ENCODE measurements around the gene CNTNAP3B. TPM values are rescaled to one million over a fixed set of nuclear protein-coding genes. Genes with fewer than 3 reads are reported as not detected.
"Not testable (repeated sequence)": the region's sequence is repeated elsewhere in the genome, so short reads cannot be mapped to it uniquely, and the experiment has no call there.

CNTNAP3B gene
- total RNA-seq, 2 experiments from 2014 or later = not detected

GRCh38 chr9:42044422-42045010 lies 84.7 kb downstream of the CNTNAP3B start:
- H3K27ac Mint-ChIP-seq; ATAC-seq; CTCF ChIA-PET; DNase-seq; H3K4me1 Mint-ChIP-seq; H3K4me3 Mint-ChIP-seq; H3K27me3 Mint-ChIP-seq; H3K9me3 Mint-ChIP-seq (ENCODE audit: low read depth); H3K36me3 Mint-ChIP-seq: not testable (repeated sequence)

GRCh38 chr9:42033541-42033940 lies 95.7 kb downstream of the CNTNAP3B start:
- H3K4me1 Mint-ChIP-seq, H3K27ac Mint-ChIP-seq: not testable (repeated sequence)

DNA sequence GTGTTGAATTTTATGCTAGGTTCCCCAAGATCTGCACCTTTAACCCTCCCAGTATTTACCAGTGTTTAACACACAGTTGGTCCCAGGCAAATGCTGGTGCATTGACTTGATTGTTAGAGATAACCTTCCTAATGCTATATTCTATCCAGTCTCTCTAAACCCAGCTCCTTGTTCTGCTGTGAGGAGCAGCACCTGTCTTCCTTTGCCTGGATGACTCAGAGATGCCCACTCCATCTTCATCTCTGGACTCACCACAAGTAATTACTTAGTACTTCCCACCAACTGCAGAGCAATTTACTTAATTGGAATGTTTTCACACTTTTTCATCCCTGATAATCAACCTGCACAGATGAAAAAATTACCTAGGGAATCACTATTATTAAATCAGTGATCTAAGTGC lies 108.6 kb downstream of the CNTNAP3B start:
- ATAC-seq; H3K4me3 Mint-ChIP-seq; H3K4me1 Mint-ChIP-seq; DNase-seq; H3K9me3 Mint-ChIP-seq (ENCODE audit: low read depth); H3K27ac Mint-ChIP-seq; H3K27me3 Mint-ChIP-seq; CTCF ChIA-PET; H3K36me3 Mint-ChIP-seq: not testable (repeated sequence)

More at GRCh38 chr9:42033541-42033940, 95.7 kb downstream of the CNTNAP3B start:
- DNase-seq; ATAC-seq; H3K36me3 Mint-ChIP-seq; CTCF ChIA-PET; H3K9me3 Mint-ChIP-seq (ENCODE audit: low read depth); H3K4me3 Mint-ChIP-seq; H3K27me3 Mint-ChIP-seq: not testable (repeated sequence)

DNA sequence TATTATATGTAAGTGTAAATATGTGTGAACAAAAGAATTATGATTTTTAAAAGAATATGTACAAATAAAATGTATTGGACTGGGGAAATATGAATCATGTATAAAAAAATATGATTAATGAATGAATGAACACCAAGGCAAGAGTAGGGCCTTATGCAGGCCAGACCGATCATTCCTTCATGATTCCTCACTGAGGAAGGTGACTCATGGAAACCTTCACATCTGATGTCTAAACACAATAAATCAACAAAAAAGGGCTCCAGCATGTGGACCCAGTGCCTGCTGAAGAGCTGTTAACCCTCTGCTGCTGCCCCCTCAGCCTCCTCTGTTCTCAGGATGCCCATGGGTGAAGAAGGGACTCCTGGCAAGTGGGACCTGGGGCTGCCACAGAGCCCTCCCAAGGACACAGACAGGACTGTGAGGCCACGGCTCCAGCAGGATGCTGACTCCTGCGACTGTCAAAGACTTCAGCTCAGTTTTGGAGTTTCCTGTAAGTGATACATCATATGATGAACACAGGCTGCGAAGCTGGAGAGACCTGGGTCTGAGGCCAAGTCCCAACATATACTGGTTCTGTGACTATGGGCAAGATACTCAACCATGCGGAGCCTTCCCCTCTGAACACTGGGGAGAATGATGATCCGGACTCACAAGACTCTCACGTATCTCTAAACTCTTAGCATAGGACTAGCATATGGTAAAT lies 110.9 kb downstream of the CNTNAP3B start:
- H3K27me3 Mint-ChIP-seq; H3K27ac Mint-ChIP-seq; H3K4me3 Mint-ChIP-seq; H3K9me3 Mint-ChIP-seq (ENCODE audit: low read depth); CTCF ChIA-PET; H3K36me3 Mint-ChIP-seq; DNase-seq; ATAC-seq; H3K4me1 Mint-ChIP-seq: not testable (repeated sequence)

DNA sequence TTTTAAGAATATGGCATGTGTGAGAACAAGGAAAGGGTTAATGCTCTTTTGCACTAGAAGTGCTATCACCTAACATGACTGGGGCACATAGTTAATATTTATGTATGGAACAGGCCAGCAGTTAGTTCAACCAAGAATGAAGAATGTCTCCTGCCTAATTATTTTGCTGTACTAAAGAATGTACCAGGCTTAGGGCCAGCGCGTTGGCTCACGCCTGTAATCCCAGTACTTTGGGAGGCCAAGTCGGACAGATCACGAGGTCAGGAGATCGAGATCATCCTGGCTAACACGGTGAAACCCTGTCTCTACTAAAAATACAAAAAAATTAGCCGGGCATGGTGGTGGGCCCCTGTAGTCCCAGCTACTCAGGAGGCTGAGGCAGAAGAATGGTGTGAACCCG lies 114.9 kb downstream of the CNTNAP3B start:
- CTCF ChIA-PET; H3K36me3 Mint-ChIP-seq; H3K27me3 Mint-ChIP-seq; H3K27ac Mint-ChIP-seq; H3K9me3 Mint-ChIP-seq (ENCODE audit: low read depth); H3K4me3 Mint-ChIP-seq; DNase-seq; ATAC-seq; H3K4me1 Mint-ChIP-seq: not testable (repeated sequence)

DNA sequence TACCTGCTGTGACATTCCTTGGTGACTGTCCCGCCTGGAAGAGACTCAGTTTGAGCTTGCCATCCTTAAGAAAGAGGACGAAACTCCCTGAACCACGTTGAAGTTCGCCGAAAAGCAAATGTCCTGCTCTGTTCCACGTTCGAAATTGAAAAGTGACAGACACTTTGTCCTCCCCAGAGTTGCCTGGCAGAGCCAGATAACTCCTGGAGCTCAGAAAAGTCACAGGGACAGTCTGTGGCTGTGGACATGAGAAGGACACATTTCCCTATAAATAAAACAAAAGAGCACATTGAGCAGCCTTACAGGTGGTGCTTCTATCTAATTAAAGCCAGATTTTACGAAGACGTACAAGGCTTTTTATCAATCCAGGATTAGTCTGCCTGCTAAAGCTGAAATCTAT lies 137.6 kb downstream of the CNTNAP3B start:
- H3K4me1 Mint-ChIP-seq; DNase-seq; H3K36me3 Mint-ChIP-seq; H3K27ac Mint-ChIP-seq; H3K9me3 Mint-ChIP-seq (ENCODE audit: low read depth); ATAC-seq; CTCF ChIA-PET; H3K27me3 Mint-ChIP-seq; H3K4me3 Mint-ChIP-seq: not testable (repeated sequence)

DNA sequence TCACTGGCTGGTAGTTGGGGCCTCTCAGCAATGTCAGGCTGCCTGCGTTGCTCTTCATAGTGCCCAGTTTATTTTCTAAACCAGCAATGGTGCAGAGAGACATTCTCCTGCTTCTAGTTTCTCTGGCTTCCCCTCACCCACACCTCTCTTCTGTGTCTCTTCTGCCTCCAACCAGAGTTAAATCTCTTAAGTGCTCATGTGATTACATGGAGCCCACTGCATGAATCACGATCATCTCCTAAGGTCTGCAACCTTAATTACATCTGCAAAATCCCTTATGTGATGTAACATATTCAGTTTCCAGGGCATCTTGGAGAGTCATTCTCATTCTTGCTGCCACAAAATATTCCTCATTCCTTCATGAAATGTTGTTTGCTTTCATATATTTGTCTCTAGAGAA lies 149.0 kb downstream of the CNTNAP3B start:
- DNase-seq; H3K36me3 Mint-ChIP-seq; H3K4me3 Mint-ChIP-seq; ATAC-seq; H3K27ac Mint-ChIP-seq; H3K9me3 Mint-ChIP-seq (ENCODE audit: low read depth); H3K27me3 Mint-ChIP-seq; H3K4me1 Mint-ChIP-seq; CTCF ChIA-PET: not testable (repeated sequence)

DNA sequence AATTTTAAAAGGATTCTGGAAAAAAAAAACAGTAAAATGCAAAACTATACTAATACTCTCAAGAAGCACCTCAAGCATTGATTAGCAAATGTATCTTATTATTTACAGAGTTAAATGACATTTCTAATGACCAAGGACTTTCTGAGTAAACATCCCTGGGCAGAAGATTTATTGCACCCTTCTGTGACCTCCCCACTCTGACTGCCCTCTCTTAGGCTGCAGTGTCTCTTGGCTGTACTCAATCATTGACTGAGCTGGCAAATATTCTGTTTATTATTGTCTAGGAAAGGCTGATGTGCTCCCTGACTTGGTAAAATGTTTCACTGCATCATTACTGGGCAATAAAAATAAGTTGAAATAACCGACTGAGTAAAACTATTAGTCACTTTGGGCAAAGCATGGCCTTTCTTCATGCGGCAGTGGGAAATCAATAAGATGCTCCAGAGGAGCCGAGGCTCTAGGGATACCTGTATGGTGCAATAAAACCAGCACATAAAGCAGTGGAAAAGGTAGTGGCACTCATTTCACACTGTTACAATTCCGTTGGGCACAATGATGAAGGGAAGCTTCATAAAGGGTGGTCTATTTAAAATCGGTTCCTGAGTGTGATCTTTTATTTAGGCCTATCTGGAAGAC lies 151.1 kb downstream of the CNTNAP3B start:
- H3K27ac Mint-ChIP-seq; H3K27me3 Mint-ChIP-seq; H3K4me3 Mint-ChIP-seq; H3K9me3 Mint-ChIP-seq (ENCODE audit: low read depth); CTCF ChIA-PET; ATAC-seq; H3K36me3 Mint-ChIP-seq; DNase-seq; H3K4me1 Mint-ChIP-seq: not testable (repeated sequence)

GRCh38 chr9:41974906-41975305 lies 154.3 kb downstream of the CNTNAP3B start:
- ATAC-seq; H3K4me3 Mint-ChIP-seq; CTCF ChIA-PET; H3K36me3 Mint-ChIP-seq; H3K27me3 Mint-ChIP-seq; H3K4me1 Mint-ChIP-seq; DNase-seq; H3K27ac Mint-ChIP-seq; H3K9me3 Mint-ChIP-seq (ENCODE audit: low read depth): not testable (repeated sequence)

DNA sequence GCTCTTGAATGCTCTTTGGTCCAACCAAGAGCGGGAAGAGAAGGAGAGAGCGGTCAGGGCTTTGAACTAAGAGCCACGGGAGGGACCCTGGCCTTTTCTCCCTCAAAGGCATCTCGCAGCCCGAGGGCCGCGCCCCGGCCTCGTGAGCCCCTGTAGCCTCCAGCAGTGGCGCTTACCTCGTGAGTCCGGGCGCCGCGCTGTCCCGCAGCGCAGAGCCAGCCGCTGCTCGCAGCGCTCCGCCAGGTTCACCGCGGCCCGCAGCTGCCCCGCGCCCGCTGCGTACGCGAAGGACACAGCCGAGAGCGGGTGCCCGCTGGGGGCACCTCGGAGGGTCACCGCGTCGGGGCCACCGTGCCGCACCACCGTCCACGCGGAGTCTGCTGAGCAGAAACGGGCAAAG lies 176.2 kb downstream of the CNTNAP3B start:
- H3K4me1 Mint-ChIP-seq; H3K4me3 Mint-ChIP-seq; ATAC-seq; CTCF ChIA-PET; H3K36me3 Mint-ChIP-seq; DNase-seq; H3K9me3 Mint-ChIP-seq (ENCODE audit: low read depth); H3K27ac Mint-ChIP-seq; H3K27me3 Mint-ChIP-seq: not testable (repeated sequence)

- ATAC-seq, H3K4me1 Mint-ChIP-seq, CTCF ChIA-PET: not testable (repeated sequence)
Measured at GRCh38 chr9:41941738-41942137, 187.5 kb downstream of the CNTNAP3B start.

GRCh38 chr9:41938143-41938542 lies 191.1 kb downstream of the CNTNAP3B start:
- H3K36me3 Mint-ChIP-seq; H3K4me3 Mint-ChIP-seq; H3K27ac Mint-ChIP-seq; CTCF ChIA-PET; H3K9me3 Mint-ChIP-seq (ENCODE audit: low read depth); DNase-seq; H3K27me3 Mint-ChIP-seq; H3K4me1 Mint-ChIP-seq; ATAC-seq: not testable (repeated sequence)

More at GRCh38 chr9:41941738-41942137, 187.5 kb downstream of the CNTNAP3B start:
- not testable (repeated sequence) for H3K4me3 Mint-ChIP-seq; H3K27me3 Mint-ChIP-seq; H3K27ac Mint-ChIP-seq; H3K9me3 Mint-ChIP-seq (ENCODE audit: low read depth); H3K36me3 Mint-ChIP-seq; DNase-seq

DNA sequence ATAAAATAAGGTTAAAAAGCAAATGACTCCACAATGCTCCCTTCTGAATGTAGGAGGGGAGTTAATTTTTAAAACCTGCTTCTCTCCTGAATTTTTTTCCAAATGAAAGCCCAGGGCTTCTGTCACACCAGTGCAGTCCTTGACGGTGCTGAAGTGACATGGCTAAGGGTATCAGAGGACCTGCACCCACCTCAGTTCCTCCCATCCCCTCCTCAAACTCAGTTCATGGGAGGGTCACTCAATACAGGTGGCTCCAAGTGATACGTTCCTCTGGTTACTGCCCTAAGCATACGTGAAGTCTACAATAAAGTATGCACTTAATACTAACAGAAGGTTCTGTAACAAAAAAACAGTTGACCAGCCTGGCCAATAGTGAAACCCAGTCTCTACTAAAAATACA lies 193.5 kb downstream of the CNTNAP3B start:
- H3K36me3 Mint-ChIP-seq; CTCF ChIA-PET; H3K4me3 Mint-ChIP-seq; DNase-seq; ATAC-seq; H3K9me3 Mint-ChIP-seq (ENCODE audit: low read depth); H3K27ac Mint-ChIP-seq; H3K4me1 Mint-ChIP-seq; H3K27me3 Mint-ChIP-seq: not testable (repeated sequence)

DNA sequence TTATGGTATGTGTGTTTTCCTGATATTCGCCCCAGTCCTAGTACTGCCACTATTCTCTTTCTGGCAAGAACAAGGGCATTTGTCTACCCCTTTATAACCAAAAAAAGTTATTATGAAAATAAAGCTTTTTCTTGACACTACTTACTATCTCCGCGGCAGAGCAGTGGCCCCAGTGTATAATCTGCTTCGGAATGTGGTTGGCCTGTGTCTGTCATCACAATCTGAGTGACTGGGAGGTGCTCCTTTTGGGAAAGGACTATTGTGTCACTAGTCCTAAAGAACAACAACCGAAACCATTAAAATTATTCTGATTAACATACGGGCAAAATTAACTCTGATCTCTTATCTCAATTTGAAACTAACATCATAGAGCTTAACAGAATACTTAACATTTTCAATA lies 200.1 kb downstream of the CNTNAP3B start:
- H3K4me1 Mint-ChIP-seq; DNase-seq; H3K27me3 Mint-ChIP-seq; ATAC-seq; H3K4me3 Mint-ChIP-seq; H3K9me3 Mint-ChIP-seq (ENCODE audit: low read depth); H3K27ac Mint-ChIP-seq; H3K36me3 Mint-ChIP-seq; CTCF ChIA-PET: not testable (repeated sequence)

All from activated CD8-positive, alpha-beta memory T cell treated with anti-CD3 and anti-CD28 coated beads, Interleukin-2, amount 10 ng/mL, durations not matched to agents 7 days and 5 days (primary cell).